Measurements from ENCODE around the gene CSN1S1. TPM values are rescaled to one million over a fixed set of nuclear protein-coding genes. Genes with fewer than 3 reads are reported as not detected.
"Not testable (repeated sequence)": the region's sequence is repeated elsewhere in the genome, so short reads cannot be mapped to it uniquely, and the experiment has no call there.

Gene CSN1S1, protein sequence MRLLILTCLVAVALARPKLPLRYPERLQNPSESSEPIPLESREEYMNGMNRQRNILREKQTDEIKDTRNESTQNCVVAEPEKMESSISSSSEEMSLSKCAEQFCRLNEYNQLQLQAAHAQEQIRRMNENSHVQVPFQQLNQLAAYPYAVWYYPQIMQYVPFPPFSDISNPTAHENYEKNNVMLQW
- not detected for total RNA-seq

DNA sequence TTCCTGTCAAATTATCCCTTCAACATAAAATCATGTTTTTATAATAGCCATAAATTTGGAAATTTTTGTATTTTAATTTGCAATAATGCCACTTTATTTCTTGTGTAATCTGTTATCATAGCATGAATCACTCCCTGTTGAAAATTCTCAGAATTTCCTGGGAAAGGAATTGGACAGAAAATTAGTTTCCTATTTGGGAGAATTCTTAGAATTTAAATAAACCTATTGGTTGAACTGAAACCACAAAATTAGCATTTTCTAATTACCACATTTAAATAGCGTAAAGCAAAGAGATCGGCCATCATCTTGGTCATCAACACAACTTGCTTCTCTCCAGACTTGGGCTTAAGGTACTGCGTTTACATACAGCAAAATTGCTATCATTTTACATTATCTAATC is at the start of gene CSN1S1:
TSS of gene CSN1S1 (plus strand) at position 301 of the 400 bp plus-strand sequence. CDS start 1,488 bp downstream, outside the sequence.
- no peak for DNase-seq (ENCODE audit: low spot score)
- no peak for ATAC-seq
- no peaks in the 10 kb centered on the region for H3K9me3 Mint-ChIP-seq

DNA sequence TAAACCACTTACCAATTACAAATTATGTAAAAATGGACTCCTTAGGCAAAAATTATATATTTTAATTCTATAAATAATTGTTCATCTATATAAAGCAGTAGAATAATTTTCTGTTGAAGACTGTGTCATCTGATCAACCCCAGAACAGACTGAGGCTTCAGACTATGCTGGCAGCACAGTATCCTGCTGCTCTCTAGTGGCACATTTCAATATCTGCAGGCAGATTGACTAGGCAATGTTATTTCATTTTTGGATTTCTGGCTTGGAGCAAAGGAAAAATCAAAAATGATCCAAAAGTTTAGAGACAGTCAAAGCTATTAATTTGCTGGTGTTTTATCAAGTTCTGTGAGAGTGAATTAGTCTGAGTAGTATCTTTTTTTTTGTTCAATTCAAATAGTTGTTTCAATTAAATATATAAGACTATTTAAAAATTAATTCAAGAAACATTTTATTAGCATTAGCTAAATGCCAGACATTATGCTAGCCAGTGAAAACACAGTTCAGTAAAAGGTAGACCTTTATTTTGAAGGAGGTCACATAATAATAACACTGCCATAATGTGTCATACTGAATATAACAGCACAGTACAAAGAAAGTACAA is 49.6 kb upstream of the CSN1S1 start:
- Mint-ChIP-seq H3K27me3 (peaks cover 0 to 4% of the 10 kb centered on the region in 2 donors), H3K4me3 (no peak overlapping the region), H3K36me3 (no peaks in the 10 kb centered on the region), H3K9me3 (no peaks in the 10 kb centered on the region), H3K4me1 (ENCODE audit: low read depth in 2 of 2) (no peaks in the 10 kb centered on the region), H3K27ac (no peak overlapping the region)
- DNase-seq (ENCODE audit: low spot score) (no peak), ATAC-seq (peak; percentile 62 to 83)

More for the DNA sequence above, at the start of gene CSN1S1:
- Mint-ChIP-seq H3K27me3 (no peaks in the 10 kb centered on the region), H3K36me3 (no peaks in the 10 kb centered on the region), H3K4me3 (no peak within 1 kb of the TSS), H3K4me1 (ENCODE audit: low read depth in 2 of 2) (no peaks in the 10 kb centered on the region), H3K27ac (no peak within 1 kb of the TSS)

DNA sequence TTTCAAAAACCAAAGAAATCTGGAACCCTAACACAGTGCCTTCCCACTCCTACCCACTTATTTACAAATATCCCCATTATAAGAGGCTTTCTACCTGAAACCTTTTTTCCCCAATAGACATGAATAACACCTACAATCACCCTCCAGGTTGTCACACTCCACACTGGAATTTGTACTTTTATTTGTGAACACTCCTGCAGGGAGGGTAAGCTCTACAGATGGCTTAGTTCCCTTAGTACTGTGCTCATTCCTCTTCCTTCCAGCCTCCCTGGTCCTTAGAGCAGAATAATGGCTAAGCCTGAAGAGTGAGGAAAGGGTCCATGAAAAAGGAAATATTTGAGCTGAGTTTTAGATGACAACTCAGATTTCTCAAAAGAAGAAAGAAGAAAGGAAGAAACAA is 48.7 kb upstream of the CSN1S1 start:
- H3K9me3 Mint-ChIP-seq, result no peaks in the 10 kb centered on the region
- no peak overlapping the region for H3K27ac Mint-ChIP-seq
- no peaks in the 10 kb centered on the region for H3K36me3 Mint-ChIP-seq
- DNase-seq (ENCODE audit: low spot score) (no peak), ATAC-seq (no peak)
- H3K4me3 Mint-ChIP-seq, result no peak overlapping the region
- H3K27me3 Mint-ChIP-seq, result peaks cover 0 to 4% of the 10 kb centered on the region in 2 donors
- no peaks in the 10 kb centered on the region for H3K4me1 Mint-ChIP-seq (ENCODE audit: low read depth in 2 of 2)

DNA sequence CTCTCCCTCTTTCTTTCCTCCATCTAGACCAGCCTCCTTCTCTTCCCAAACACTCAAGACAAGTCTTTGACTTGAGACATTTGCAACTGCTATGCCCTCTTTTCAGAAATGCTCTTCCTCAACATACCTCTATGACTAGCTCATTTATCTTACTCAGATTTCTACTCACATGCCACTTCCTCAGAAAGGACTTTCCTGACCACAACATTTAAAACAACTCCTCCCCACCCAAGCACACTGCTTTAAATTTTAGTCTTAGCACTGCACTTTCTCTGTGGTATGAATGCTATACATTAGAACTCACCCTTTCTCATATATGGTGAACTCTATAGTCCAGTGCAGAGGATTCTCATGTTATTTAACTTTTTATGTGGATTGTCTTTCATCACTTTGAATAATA is 42.5 kb upstream of the CSN1S1 start:
- Mint-ChIP-seq H3K27ac (no peak overlapping the region), H3K4me3 (no peak overlapping the region), H3K9me3 (no peaks in the 10 kb centered on the region), H3K36me3 (no peaks in the 10 kb centered on the region), H3K27me3 (peaks cover 4 to 8% of the 10 kb centered on the region in 2 donors), H3K4me1 (ENCODE audit: low read depth in 2 of 2) (peaks cover 4 to 6% of the 10 kb centered on the region in 2 donors)
- ATAC-seq (no peak), DNase-seq (ENCODE audit: low spot score) (no peak)

DNA sequence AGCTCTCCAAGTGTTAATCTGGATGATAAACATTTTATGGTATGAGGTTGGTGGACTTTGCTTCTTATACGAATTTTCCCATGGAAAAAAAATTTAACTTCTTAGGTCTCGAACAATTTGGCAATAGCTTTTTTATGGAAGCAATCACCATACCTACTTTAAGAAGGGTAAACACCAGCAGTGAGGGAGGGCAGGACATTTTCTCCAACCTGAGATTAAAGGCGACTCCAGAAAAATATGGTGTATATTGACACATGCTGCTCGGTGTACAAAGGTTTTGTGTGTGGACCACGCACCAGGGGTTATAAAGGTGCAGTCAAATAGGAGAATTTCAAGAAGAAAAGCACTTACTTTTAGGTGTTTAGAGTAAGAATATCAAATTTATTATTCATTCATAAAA is 36.7 kb upstream of the CSN1S1 start:
- Mint-ChIP-seq H3K36me3 (no peaks in the 10 kb centered on the region), H3K9me3 (no peaks in the 10 kb centered on the region), H3K27ac (no peak overlapping the region), H3K4me3 (no peak overlapping the region), H3K27me3 (peaks cover 15 to 21% of the 10 kb centered on the region in 2 donors), H3K4me1 (ENCODE audit: low read depth in 2 of 2) (no peaks in the 10 kb centered on the region)
- no peak for DNase-seq (ENCODE audit: low spot score)
- ATAC-seq, result no peak

DNA sequence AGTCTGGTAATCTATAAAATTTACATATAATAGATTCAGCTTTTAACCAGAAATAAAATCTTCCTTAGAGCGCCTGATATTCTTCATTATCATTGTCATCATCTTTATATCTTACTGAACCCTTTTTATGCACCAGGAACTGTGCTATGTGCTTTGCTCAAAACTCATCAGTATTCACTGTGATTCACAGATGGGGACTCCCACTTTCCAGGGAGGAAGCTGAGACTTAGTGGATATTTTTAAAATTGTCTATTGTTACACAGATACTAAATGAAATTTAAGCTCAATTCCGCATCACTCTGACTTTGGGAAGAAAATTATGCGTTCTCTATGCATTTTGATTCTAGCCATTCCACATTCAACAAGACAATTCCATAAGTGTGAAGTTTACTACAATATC is 36.1 kb upstream of the CSN1S1 start:
- no peak for DNase-seq (ENCODE audit: low spot score)
- Mint-ChIP-seq H3K9me3 (no peaks in the 10 kb centered on the region), H3K4me1 (ENCODE audit: low read depth in 2 of 2) (no peaks in the 10 kb centered on the region), H3K27ac (no peak overlapping the region), H3K4me3 (no peak overlapping the region), H3K36me3 (no peaks in the 10 kb centered on the region), H3K27me3 (peaks cover 15 to 21% of the 10 kb centered on the region in 2 donors)
- no peak for ATAC-seq

DNA sequence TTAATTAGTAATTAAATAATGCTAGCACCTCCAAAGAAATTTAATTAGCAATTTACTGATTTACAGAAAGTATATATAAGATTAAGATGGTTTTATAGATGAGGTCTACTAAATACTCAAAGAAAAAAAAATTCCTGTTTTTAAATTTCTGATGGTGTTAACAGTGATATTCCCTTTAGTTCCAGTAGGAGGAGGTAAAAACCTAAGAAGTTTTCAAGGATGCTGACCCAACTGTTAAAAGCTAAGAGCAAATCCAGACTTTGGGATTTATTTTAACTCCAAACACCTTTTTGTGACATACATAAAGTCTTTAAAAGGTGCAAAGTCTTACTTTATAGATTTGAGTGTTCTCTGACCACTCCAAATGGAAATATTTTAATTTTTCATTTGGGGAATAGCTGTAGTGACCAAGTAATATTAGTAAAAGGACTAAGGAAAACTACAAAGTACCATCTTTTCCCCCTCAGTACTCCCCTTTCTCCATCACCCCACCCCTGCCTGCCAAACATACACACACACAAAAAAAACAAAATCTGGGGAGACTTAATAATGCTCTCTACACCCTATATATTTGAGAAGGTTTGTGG is 34.2 kb upstream of the CSN1S1 start:
- H3K27ac Mint-ChIP-seq, result no peak overlapping the region
- no peaks in the 10 kb centered on the region for H3K4me1 Mint-ChIP-seq (ENCODE audit: low read depth in 2 of 2)
- DNase-seq (ENCODE audit: low spot score) (no peak), ATAC-seq (no peak)
- no peaks in the 10 kb centered on the region for H3K36me3 Mint-ChIP-seq
- H3K27me3 Mint-ChIP-seq, result peaks cover 15 to 16% of the 10 kb centered on the region in 2 donors
- no peaks in the 10 kb centered on the region for H3K9me3 Mint-ChIP-seq
- H3K4me3 Mint-ChIP-seq, result no peak overlapping the region

DNA sequence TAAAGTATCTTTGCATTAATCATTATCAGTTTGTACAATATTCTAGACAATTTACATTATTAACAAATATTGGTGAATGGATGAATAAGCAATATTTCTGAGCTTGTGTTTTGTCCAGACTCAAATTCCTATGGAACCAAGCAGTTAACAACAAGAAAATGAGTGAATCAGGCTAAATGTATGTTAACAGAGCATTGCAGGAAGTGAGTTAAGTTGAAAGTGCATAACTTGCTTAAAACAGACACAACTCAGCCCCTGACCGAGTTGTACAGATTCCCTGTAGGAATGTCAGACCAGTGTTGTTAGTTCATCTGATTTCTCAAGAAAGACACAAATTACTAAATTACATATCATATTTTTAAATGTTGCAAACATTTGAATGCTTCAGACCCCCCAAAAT is 23.7 kb upstream of the CSN1S1 start:
- ATAC-seq, result no peak
- Mint-ChIP-seq H3K36me3 (no peaks in the 10 kb centered on the region), H3K27ac (no peak overlapping the region), H3K27me3 (peaks cover 6 to 12% of the 10 kb centered on the region in 2 donors), H3K9me3 (no peaks in the 10 kb centered on the region), H3K4me1 (ENCODE audit: low read depth in 2 of 2) (no peaks in the 10 kb centered on the region), H3K4me3 (no peak overlapping the region)
- DNase-seq (ENCODE audit: low spot score), result no peak

DNA sequence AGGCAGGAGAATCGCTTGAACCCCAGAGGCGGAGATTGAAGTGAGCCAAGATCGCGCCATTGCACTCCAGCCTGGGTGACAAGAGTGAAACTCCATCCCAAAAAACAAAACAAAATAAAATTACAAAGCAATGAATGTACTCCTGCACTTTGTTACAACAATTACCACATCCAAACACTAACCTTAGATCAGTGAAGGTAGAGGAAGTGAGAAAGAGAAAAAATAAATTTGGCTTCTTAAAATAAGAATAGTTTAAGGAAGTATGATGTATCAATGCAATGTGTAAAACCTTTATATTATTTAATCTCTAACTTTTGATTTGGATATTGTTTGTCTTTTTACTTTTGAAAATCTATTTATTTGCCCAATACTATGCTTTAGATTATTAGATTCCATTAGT is 21.7 kb upstream of the CSN1S1 start:
- no peaks in the 10 kb centered on the region for H3K4me1 Mint-ChIP-seq (ENCODE audit: low read depth in 2 of 2)
- no peak for ATAC-seq
- H3K27me3 Mint-ChIP-seq, result peaks cover 6 to 10% of the 10 kb centered on the region in 2 donors
- DNase-seq (ENCODE audit: low spot score), result no peak
- H3K4me3 Mint-ChIP-seq, result no peak overlapping the region
- no peaks in the 10 kb centered on the region for H3K36me3 Mint-ChIP-seq
- no peaks in the 10 kb centered on the region for H3K9me3 Mint-ChIP-seq
- no peak overlapping the region for H3K27ac Mint-ChIP-seq

DNA sequence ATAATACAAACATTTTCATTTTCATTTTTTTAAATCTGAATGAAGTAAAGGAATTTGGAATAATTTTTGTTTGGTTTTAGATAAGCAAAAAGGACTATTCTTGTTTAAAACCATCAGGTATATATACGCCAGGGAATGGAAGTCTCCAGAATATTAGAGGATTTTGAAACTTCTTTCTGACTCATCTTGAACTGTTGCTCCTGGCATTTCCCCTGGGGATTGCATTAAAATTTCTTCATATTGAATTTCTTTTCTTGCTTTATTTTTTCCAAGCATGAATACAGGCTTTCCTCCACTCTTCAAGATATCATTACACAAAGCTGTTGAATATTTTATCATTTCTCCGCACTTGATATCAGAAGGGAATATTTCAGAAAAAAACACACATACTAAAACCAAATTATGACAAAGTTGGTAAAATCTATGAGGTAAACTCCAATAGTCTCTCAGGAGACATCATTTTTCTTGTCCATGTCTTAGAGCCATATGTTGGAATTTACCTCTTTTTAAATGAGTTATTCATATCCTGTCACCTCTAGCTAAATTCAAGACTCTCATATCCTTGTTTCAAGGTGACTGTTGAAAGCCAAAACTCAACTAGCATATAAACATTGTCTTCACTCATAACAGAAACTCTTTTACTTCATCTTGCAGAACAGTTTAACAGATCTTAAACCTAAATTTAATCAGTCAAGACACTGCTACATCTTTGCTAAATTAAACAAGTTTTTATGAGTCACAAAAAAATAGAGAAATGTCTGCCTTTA is 20.7 kb upstream of the CSN1S1 start:
- no peaks in the 10 kb centered on the region for H3K36me3 Mint-ChIP-seq
- no peaks in the 10 kb centered on the region for H3K4me1 Mint-ChIP-seq (ENCODE audit: low read depth in 2 of 2)
- H3K27ac Mint-ChIP-seq, result no peak overlapping the region
- no peaks in the 10 kb centered on the region for H3K9me3 Mint-ChIP-seq
- ATAC-seq (no peak), DNase-seq (ENCODE audit: low spot score) (no peak)
- H3K4me3 Mint-ChIP-seq, result no peak overlapping the region
- H3K27me3 Mint-ChIP-seq, result peaks cover 6 to 10% of the 10 kb centered on the region in 2 donors

DNA sequence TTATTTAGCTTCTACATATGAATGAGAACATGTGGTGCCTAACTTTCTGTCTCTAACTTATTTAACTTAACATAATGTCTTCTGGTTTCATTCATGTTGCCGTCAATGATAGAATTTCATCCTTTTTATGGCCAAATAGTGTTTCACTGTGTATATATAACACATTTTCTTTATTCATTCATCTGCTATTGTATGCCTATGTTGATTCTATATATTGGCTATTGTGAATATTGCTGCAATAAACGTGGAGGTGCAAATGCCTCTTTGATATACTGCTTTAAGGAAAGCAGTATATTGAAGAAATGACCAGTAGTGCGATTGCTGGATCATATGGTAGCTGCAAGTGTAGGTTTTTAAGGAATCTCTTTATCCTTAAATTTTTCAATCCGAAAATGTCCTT is 10.0 kb upstream of the CSN1S1 start:
- ATAC-seq (no peak), DNase-seq (ENCODE audit: low spot score) (no peak)
- H3K36me3 Mint-ChIP-seq, result no peaks in the 10 kb centered on the region
- H3K27me3 Mint-ChIP-seq, result peaks cover 0 to 3% of the 10 kb centered on the region in 2 donors
- H3K27ac Mint-ChIP-seq, result no peak overlapping the region
- no peaks in the 10 kb centered on the region for H3K4me1 Mint-ChIP-seq (ENCODE audit: low read depth in 2 of 2)
- H3K9me3 Mint-ChIP-seq, result no peaks in the 10 kb centered on the region
- no peak overlapping the region for H3K4me3 Mint-ChIP-seq

DNA sequence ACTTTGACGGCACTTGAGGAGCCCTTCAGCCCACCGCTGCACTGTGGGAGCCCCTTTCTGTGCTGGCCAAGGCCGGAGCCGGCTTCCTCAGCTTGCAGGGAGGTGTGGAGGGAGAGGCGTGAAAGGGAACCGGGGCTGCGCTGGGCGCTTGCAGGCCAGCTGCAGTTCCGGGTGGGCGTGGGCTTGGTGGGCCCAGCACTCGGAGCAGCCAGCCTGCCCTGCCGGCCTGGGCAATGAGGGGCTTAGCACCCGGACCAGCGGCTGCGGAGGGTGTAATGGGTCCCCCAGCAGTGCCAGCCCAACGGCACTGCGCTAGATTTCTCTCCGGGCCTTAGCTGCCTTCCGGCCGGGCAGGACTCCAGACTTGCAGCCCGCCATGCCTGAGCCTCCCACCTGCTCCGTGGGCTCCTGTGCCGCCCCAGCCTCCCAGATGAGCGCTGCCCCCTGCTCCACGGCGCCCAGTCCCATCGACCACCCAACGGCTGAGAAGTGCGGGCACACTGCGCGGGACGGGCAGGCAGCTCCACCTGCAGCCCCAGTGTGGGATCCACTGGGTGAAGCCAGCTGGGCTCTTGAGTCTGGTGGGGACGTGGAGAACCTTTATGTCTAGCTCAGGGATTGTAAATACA is 7.0 kb upstream of the CSN1S1 start:
- ATAC-seq, H3K36me3 Mint-ChIP-seq: not testable (repeated sequence)
- peak; percentile 58 for DNase-seq (ENCODE audit: low spot score)

DNA sequence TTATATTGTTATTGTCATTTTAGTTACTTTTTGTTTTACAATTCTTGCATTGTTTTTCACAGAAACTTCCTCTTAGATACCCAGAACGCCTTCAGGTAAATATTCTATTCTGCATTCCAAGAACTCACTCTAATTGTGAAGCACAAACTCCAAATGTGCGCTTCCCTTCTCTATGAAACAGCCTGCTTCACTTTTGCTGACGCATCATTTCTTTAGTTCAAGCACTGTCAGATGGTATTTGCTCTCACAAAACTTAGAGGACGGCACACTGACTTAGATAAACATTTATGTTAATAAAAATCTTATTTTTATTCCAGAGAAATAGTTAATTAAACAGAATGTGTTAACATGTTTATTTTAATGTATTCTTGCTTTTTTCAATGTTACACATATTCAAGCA is 3.3 kb downstream of the CSN1S1 start:
- DNase-seq (ENCODE audit: low spot score) (no peak), ATAC-seq (no peak)
- Mint-ChIP-seq H3K4me3 (no peak overlapping the region), H3K27ac (no peak overlapping the region), H3K4me1 (ENCODE audit: low read depth in 2 of 2) (no peaks in the 10 kb centered on the region), H3K9me3 (no peaks in the 10 kb centered on the region), H3K27me3 (no peaks in the 10 kb centered on the region), H3K36me3 (no peaks in the 10 kb centered on the region)

More for the DNA sequence above, 7.0 kb upstream of the CSN1S1 start:
- not testable (repeated sequence) for H3K27me3 Mint-ChIP-seq; H3K4me1 Mint-ChIP-seq (ENCODE audit: low read depth in 2 of 2); H3K4me3 Mint-ChIP-seq; H3K9me3 Mint-ChIP-seq; H3K27ac Mint-ChIP-seq

DNA sequence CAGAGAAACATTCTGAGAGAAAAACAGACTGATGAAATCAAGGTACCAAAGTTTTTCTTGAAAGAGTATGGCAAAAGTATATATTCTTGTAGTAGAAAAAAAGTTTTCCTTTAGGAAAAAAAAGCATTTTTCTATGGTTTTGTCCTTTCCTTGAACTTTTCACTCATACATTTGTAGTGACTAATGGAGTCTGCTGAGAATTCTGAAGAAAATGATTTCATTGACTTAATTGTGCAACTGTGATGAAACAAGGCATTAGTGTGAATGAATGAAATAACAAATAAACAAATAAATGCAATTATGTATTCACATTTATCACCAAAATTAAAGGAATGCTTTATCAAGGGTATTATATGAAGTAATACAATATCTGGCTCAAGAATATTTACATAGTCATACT is 5.7 kb downstream of the CSN1S1 start:
- ATAC-seq, result no peak
- Mint-ChIP-seq H3K27me3 (no peaks in the 10 kb centered on the region), H3K9me3 (no peaks in the 10 kb centered on the region), H3K4me3 (no peak overlapping the region), H3K4me1 (ENCODE audit: low read depth in 2 of 2) (no peaks in the 10 kb centered on the region), H3K27ac (no peak overlapping the region), H3K36me3 (no peaks in the 10 kb centered on the region)
- no peak for DNase-seq (ENCODE audit: low spot score)
